HepG2 (cell line): ENCODE measurements around the gene CLMP. TPM values are rescaled to one million over a fixed set of nuclear protein-coding genes. Genes with fewer than 3 reads are reported as not detected.

ENCODE experiments used
- ATAC-seq: fragments of 200-7000 bp; cut with Tn5 transposase; 3 replicates; pipeline ENCODE4 v1.9.1; 2020; ENCODE audit warnings: mild to moderate bottlenecking, moderate library complexity
- BruUV-seq: library from RNA; stranded (reverse); fragments of 400-500 nt; replicated peaks from 2 replicates; lab custom pipeline; 2021; lab: Mats Ljungman, UMichigan
- CTCF ChIA-PET: fragments of 300-600 bp; formaldehyde crosslinking; extraction: SDS; loops from one replicate; lab custom pipeline; 2021; ENCODE audit warnings: low total read pairs, inconsistent platforms, low intra/inter-chr PET ratio; lab: Yijun Ruan, JAX
- POLR2A ChIA-PET: fragments of 350-600 bp; sonication (Branson Sonifier 250); formaldehyde crosslinking; loops from one replicate; lab custom pipeline; 2020; ENCODE audit warnings: antibody characterized with exemption, inconsistent platforms; lab: Yijun Ruan, JAX
- DNase-seq: peaks from one replicate; pipeline ENCODE4 v3.0.0-alpha.2; 2015; ENCODE audit warnings: low spot score
- FAIRE-seq: peaks from 3 replicates; lab custom pipeline; 2011; peaks lifted over from hg19 to GRCh38; lab: Jason Lieb, UNC
- H2AFZ ChIP-seq: one replicate; pipeline ENCODE4 v1.6.1; 2011; ENCODE audit warnings: low read length, inconsistent platforms
- H3K27ac ChIP-seq: fragments of 300-600 bp; 3 replicates; pipeline ENCODE4 v1.8.0; 2011; ENCODE audit warnings: mixed run types, mild to moderate bottlenecking, mixed read lengths, low read length, inconsistent platforms; ENCODE audit not compliant: insufficient read depth; ENCODE audit errors: extremely low read length
- H3K27me3 ChIP-seq, 2 experiments: fragments of 200-600 bp in 1 of 2; 2 replicates in 1 of 2; 3 replicates in 1 of 2; pipeline versions ENCODE4 v1.6.0 to v1.8.0; 2011; ENCODE audit warnings: low read length in 2 of 2, mild to moderate bottlenecking in 2 of 2, moderate library complexity in 2 of 2, inconsistent platforms in 1 of 2; ENCODE audit not compliant: insufficient read depth in 2 of 2, control insufficient read depth in 1 of 2
- H3K36me3 ChIP-seq, 2 experiments: fragments of 200-600 bp in 1 of 2; replicated peaks in 1 of 2; 2 replicates in 1 of 2; 3 replicates in 1 of 2; pipeline versions ENCODE4 v1.5.1 to v1.8.0; 2011; ENCODE audit warnings: low read length in 2 of 2, inconsistent platforms in 1 of 2; ENCODE audit not compliant: insufficient read depth in 2 of 2, control insufficient read depth in 1 of 2
- H3K4me1 ChIP-seq: 2 replicates; pipeline ENCODE4 v1.5.1; 2012; ENCODE audit warnings: low read length, inconsistent platforms; ENCODE audit not compliant: insufficient read depth
- H3K4me2 ChIP-seq: 2 replicates; pipeline ENCODE4 v1.6.0; 2011; ENCODE audit warnings: low read depth, low read length, inconsistent platforms
- H3K4me3 ChIP-seq, 3 experiments: fragments of 200-600 bp in 1 of 3; sonication (generic), shearing (Covaris generic) in 1 of 3; replicated peaks in 1 of 3; 2 replicates each; pipeline ENCODE4 v1.5.1; 2011 to 2016; ENCODE audit warnings: low read length in 3 of 3, inconsistent platforms in 2 of 3, low read depth in 2 of 3, mild to moderate bottlenecking in 2 of 3, control low read depth in 1 of 3, mixed read lengths in 1 of 3; ENCODE audit not compliant: insufficient read depth in 1 of 3
- H3K79me2 ChIP-seq: one replicate; pipeline ENCODE4 v1.6.1; 2011; ENCODE audit warnings: low read length, inconsistent platforms; ENCODE audit not compliant: insufficient read depth
- H3K9ac ChIP-seq: 2 replicates; pipeline ENCODE4 v1.6.0; 2011; ENCODE audit warnings: mild to moderate bottlenecking, low read depth, low read length, inconsistent platforms; ENCODE audit not compliant: insufficient read depth
- H3K9me3 ChIP-seq: 2 replicates; pipeline ENCODE4 v1.5.1; 2012; ENCODE audit warnings: mild to moderate bottlenecking, low read length
- H4K20me1 ChIP-seq: 2 replicates; pipeline ENCODE4 v1.6.0; 2011; ENCODE audit warnings: inconsistent platforms, mild to moderate bottlenecking, low read length, moderate library complexity; ENCODE audit not compliant: insufficient read depth
- ASH2L ChIP-seq: fragments of 300-600, 200-600 bp; sonication (generic); IDR thresholded peaks from 2 replicates; pipeline ENCODE4 v1.7.0; 2017; ENCODE audit warnings: low read depth, mild to moderate bottlenecking, moderate library complexity, mixed read lengths, low read length; ENCODE audit not compliant: insufficient read length
- CEBPB ChIP-seq: IDR thresholded peaks from 2 replicates; pipeline ENCODE4 v1.6.1; 2011; ENCODE audit warnings: low read depth, low read length, improper control_type of control experiment, borderline replicate concordance
- GATAD1 ChIP-seq: IDR thresholded peaks from 2 replicates; pipeline ENCODE4 v1.6.1; 2016; ENCODE audit warnings: missing genetic modification reagents, missing compliant biosample characterization
- HNF4A ChIP-seq: sonication (generic); formaldehyde crosslinking; IDR thresholded peaks from 2 replicates; pipeline ENCODE4 v1.4.0; 2020; ENCODE audit warnings: missing genetic modification reagents
- MIER3 ChIP-seq: IDR thresholded peaks from 2 replicates; pipeline ENCODE4 v1.6.1; 2016; ENCODE audit warnings: missing compliant biosample characterization, borderline replicate concordance
- NFKB2 ChIP-seq: sonication (generic); formaldehyde crosslinking; IDR thresholded peaks from 2 replicates; pipeline ENCODE4 v1.4.0; 2020; ENCODE audit warnings: missing genetic modification reagents, borderline replicate concordance
- RNF219 ChIP-seq: sonication (generic); formaldehyde crosslinking; IDR thresholded peaks from 2 replicates; pipeline ENCODE4 v1.5.0; 2020; ENCODE audit warnings: mild to moderate bottlenecking, missing genetic modification reagents
- RORA ChIP-seq: sonication (generic); formaldehyde crosslinking; IDR thresholded peaks from 2 replicates; pipeline ENCODE4 v1.5.0; 2020; ENCODE audit warnings: mild to moderate bottlenecking, missing genetic modification reagents, moderate library complexity
- TEAD3 ChIP-seq: optimal IDR thresholded peaks from 2 replicates; pipeline ENCODE3; 2016; ENCODE audit warnings: borderline replicate concordance
- YEATS4 ChIP-seq: sonication (generic); formaldehyde crosslinking; IDR thresholded peaks from 2 replicates; pipeline ENCODE4 v1.4.0; 2020; ENCODE audit warnings: missing genetic modification reagents, borderline replicate concordance
- ZNF335 ChIP-seq: sonication (generic); formaldehyde crosslinking; IDR thresholded peaks from 2 replicates; pipeline ENCODE4 v1.4.0; 2020; ENCODE audit warnings: missing genetic modification reagents
- ZNF850 ChIP-seq: sonication (generic); formaldehyde crosslinking; conservative IDR thresholded peaks from 2 replicates; pipeline ENCODE4 v1.9.0; 2021; ENCODE audit warnings: mild to moderate bottlenecking, missing genetic modification reagents
- WGBS: methylation state at CpG from one replicate; pipeline ENCODE4 v1.1.6; 2017; ENCODE audit warnings: low lambda C conversion rate; 5-methylcytosine and 5-hydroxymethylcytosine counted together
- in situ Hi-C: cut with HindIII; loops from 2 replicates; pipeline ENCODE4 v1.10.0; 2017; ENCODE audit warnings: low pct_unique_long_range_greater_than_20kb; ENCODE audit not compliant: extremely low pct_ligation_motif_present
- intact Hi-C: fragments of 100-400 bp; cut with micrococcal nuclease; formaldehyde crosslinking; loops from one replicate; pipeline ENCODE4 v1.10.0; 2022; ENCODE audit not compliant: unreplicated experiment
- polyA plus RNA-seq, 8 experiments: library from polyadenylated mRNA; depleted of rRNA in 3 of 8; stranded (reverse) in 7 of 8; unstranded in 1 of 8; fragments of >200 nt; fragmentation: Illumina TruSeq in 4 of 8; extraction: Trizol in 4 of 8; gene quantifications; 2 replicates each; pipeline versions ENCODE4 v1.2.1 to v1.2.3, GENCODE V29; 2011 to 2016; ENCODE audit warnings: low read depth in 4 of 8, missing spikeins in 1 of 8, mixed read lengths in 1 of 8; ENCODE audit not compliant: insufficient read depth in 1 of 8
- total RNA-seq, 5 experiments: library from RNA; depleted of rRNA; stranded (reverse); fragments of >200 nt; fragmentation: Illumina TruSeq; extraction: Trizol; gene quantifications; 2 replicates each; pipeline ENCODE4 v1.2.3, GENCODE V29; 2016; ENCODE audit warnings: low read depth in 1 of 5
- TF ChIP-seq, protein P1 (sequence below): sonication (generic); formaldehyde crosslinking; IDR thresholded peaks from 2 replicates; pipeline ENCODE4 v1.4.0; 2020; ENCODE audit warnings: mild to moderate bottlenecking, missing genetic modification reagents

CLMP gene
- total and polyA plus RNA-seq, 2 of the 13 experiments (the other 11 are each of a cell fraction or from before 2014, with no cell fraction given): not detected

GRCh38 chr11:123231256-123231655 lies 36.2 kb upstream of the CLMP start:
- in situ Hi-C loops: no loop called here
- 7% methylated on average over 6 of the region's 6 CpGs for WGBS
- Histone ChIP-seq H3K36me3 (no peaks in the 10 kb centered on the region), H3K4me2 (no peak overlapping the region), H3K9me3 (no peaks in the 10 kb centered on the region), H3K79me2 (no peaks in the 10 kb centered on the region), H3K4me3 (no peak overlapping the region), H3K27ac (no peak overlapping the region), H3K9ac (no peak overlapping the region), H3K27me3 (no peaks in the 10 kb centered on the region), H2AFZ (no peak overlapping the region)
- ChIA-PET POLR2A (no interaction called here), CTCF (no interaction called here)
- peak; percentile 28 for DNase-seq
- peak; percentile 4 for FAIRE-seq
- peak; percentile 86 for ATAC-seq
- intact Hi-C loops: no loop called here
- TF ChIP-seq CEBPB (peak; percentile 18; the same call in 1 of the 2 replicates), TEAD3 (peak; percentile 12), HNF4A (CRISPR knock-in tag) (peak; percentile 25), NFKB2 (no peak)
- TF ChIP-seq, all 625 proteins: peak for 3
- no TSS peak for BruUV-seq
- Histone ChIP-seq H4K20me1 (no peaks in the 10 kb centered on the region), H3K4me1 (peaks cover 11% of the 10 kb centered on the region)

GRCh38 chr11:123230346-123230745 lies 35.3 kb upstream of the CLMP start:
- H3K9ac ChIP-seq: no peak overlapping the region
- CTCF ChIA-PET: no interaction called here
- H3K36me3 ChIP-seq: no peaks in the 10 kb centered on the region
- POLR2A ChIA-PET: no interaction called here
- H3K27me3 ChIP-seq: no peaks in the 10 kb centered on the region
- peaks cover 11% of the 10 kb centered on the region for H3K4me1 ChIP-seq
- 32% methylated on average over 3 of the region's 3 CpGs for WGBS
- H2AFZ ChIP-seq: no peak overlapping the region
- FAIRE-seq: no peak
- DNase-seq: no peak
- H3K4me3 ChIP-seq: no peak overlapping the region
- no peak overlapping the region for H3K27ac ChIP-seq
- H4K20me1 ChIP-seq: no peaks in the 10 kb centered on the region
- in situ Hi-C loops: no loop called here
- H3K4me2 ChIP-seq: no peak overlapping the region
- H3K9me3 ChIP-seq: no peaks in the 10 kb centered on the region
- no peaks in the 10 kb centered on the region for H3K79me2 ChIP-seq
- ATAC-seq: no peak
- no TSS peak for BruUV-seq
- no peak for TF ChIP-seq ZNF335 (CRISPR knock-in tag)
- TF ChIP-seq, protein P1, sequence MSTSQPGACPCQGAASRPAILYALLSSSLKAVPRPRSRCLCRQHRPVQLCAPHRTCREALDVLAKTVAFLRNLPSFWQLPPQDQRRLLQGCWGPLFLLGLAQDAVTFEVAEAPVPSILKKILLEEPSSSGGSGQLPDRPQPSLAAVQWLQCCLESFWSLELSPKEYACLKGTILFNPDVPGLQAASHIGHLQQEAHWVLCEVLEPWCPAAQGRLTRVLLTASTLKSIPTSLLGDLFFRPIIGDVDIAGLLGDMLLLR (CRISPR knock-in tag): no peak
- TF ChIP-seq ASH2L: no peak
- TF ChIP-seq YEATS4: no peak
- TF ChIP-seq RORA: no peak
- TF ChIP-seq GATAD1: no peak
- TF ChIP-seq MIER3 (CRISPR knock-in tag): no peak
- no peak for TF ChIP-seq ZNF850 (CRISPR knock-in tag)
- no peak for TF ChIP-seq RNF219
- intact Hi-C loops: no loop called here
